CD4-positive, alpha-beta T cell treated with Interferon alpha-2 for 1 hour (primary cell): ENCODE data around the gene HDDC3.

ENCODE experiments used
- DNase-seq, 2 donors: peaks; one replicate each; pipeline ENCODE4 v3.0.0-alpha.2; 2020 to 2022

HDDC3 gene

DNA sequence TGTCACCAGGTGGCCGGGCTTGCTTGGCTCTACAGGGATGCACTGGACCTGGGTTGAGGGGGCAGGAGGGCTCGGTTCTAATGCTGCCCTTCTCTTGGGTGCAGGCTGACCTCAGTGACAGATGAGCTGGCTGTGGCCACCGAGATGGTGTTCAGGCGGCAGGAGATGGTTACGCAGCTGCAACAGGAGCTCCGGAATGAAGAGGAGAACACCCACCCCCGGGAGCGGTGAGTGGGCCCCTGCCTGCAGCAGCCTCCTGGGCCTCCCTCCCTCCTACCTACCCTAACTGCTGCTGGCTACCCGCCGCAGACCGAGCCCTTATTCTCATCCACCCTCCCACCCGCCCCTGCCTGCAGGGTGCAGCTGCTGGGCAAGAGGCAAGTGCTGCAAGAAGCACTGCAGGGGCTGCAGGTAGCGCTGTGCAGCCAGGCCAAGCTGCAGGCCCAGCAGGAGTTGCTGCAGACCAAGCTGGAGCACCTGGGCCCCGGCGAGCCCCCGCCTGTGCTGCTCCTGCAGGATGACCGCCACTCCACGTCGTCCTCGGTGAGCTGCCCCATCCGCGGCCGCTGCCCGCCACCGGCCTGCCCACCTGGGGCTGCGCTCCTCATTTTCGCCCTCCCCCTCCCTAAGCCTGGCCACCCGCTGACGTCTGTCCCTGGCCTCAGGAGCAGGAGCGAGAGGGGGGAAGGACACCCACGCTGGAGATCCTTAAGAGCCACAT lies 42.5 kb downstream of the HDDC3 start:
- DNase-seq: no peak

DNA sequence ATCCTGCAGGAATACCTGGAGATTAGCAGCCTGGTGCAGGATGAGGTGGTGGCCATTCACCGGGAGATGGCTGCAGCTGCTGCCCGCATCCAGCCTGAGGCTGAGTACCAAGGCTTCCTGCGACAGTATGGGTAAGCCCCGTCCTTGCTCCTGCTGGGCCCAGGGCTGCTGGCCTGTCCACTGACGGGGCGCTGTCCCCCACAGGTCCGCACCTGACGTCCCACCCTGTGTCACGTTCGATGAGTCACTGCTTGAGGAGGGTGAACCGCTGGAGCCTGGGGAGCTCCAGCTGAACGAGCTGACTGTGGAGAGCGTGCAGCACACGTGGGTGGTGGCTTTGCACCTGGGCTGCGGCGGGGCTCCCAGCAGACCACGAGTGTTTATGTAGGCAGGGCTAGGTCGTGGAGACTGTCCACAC lies 43.0 kb downstream of the HDDC3 start:
- DNase-seq: no peak

DNA sequence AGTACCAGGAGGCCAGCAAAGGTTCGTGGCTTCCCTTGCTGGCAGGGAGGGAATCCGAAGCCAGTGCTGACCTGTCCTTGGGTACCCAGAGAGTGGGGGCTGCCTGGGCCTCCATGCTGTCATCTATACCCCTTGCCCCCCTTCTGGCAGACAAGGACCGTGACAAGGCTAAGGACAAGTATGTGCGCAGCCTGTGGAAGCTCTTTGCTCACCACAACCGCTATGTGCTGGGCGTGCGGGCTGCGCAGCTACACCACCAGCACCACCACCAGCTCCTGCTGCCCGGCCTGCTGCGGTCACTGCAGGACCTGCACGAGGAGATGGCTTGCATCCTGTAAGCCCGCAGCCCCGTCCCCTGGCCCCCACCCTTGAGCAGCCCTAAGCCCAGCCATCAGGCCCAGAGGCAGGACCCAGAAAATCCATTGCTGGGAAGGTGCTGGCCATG lies 45.3 kb downstream of the HDDC3 start:
- no peak for DNase-seq

DNA sequence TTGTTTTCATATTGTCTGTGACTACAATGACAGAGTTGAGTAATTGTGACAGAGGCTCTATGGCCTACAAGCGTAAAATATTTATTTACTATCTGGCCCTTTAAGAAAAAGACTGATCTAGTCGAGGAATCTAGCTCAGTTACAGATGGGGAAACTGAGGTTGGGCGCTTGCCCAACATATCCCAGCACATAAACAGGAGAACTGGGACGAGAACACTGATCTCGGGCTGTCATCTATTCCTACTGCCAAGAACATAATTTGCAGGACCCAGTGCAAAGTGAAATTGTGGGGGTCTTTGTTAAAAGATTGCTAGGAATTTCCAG lies 46.1 kb downstream of the HDDC3 start:
- DNase-seq: no peak

DNA sequence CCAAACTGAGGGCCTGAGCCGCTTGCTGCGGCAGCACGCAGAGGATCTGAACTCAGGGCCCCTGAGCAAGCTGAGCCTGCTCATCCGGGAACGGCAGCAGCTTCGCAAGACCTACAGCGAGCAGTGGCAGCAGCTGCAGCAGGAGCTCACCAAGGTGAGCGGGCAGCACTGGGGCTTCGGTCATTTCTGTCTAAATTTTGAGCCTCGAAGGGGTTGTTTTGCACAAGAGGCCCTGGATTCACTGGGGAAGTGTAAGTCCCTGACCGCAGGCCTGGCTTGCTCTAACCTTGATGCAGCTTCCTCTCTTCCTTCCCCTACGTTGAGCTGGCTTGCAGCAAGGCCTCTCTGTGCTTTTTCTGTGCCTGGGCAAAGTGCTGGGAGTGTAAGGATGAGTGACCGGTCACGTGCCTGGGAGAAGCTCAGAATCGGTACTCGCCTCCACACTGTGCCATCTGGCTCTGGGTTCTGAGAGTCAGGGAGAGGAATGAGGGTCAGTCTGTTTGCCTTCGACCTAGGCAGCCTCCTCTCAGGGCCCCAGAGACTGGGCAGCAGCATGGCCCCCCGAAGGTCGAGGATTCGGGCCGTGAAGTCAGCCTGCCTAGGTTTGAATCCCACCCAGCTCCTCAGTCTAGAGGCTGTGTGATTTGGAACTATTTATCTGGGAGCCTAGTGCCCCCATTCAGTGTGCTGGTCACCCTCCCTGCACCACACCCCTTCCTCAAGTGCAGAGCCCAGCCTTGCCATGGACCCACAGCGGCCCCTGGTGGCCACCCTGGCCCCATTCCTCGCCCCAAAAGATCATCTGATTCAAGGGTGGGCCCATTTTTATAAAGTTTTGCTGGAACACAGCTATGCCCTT lies 46.7 kb downstream of the HDDC3 start:
- DNase-seq: peak; percentile 77 to 80

DNA sequence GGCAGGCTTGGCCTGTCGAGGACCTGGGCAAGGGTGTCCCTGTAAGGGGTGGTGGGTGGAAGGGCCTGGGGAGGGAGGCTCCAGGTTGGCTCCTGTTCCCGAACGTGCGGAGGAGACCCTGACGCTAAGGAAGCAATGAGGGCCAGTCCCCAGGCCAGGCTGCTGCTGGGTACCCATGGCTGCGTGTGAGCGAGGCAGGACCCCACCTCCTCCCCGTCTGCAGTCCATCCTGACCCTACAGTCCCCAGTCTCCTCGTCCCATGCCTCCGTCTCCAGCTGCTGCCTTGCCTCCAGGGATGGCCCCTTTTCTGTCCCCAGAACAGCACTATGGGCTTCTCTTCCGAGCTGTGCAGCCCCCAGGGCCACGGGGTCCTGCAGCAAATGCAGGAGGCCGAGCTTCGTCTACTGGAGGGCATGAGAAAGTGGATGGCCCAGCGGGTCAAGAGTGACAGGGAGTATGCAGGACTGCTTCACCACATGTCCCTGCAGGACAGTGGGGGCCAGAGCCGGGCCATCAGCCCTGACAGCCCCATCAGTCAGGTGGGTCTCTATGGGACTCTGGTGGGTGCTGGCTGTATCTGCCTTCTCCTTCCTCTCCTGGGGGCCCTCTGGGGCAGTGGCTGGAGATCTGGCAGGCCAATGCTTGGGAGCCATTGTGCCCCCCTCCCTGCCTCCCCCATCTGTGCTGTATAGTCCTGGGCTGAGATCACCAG lies 47.5 kb downstream of the HDDC3 start:
- no peak for DNase-seq

DNA sequence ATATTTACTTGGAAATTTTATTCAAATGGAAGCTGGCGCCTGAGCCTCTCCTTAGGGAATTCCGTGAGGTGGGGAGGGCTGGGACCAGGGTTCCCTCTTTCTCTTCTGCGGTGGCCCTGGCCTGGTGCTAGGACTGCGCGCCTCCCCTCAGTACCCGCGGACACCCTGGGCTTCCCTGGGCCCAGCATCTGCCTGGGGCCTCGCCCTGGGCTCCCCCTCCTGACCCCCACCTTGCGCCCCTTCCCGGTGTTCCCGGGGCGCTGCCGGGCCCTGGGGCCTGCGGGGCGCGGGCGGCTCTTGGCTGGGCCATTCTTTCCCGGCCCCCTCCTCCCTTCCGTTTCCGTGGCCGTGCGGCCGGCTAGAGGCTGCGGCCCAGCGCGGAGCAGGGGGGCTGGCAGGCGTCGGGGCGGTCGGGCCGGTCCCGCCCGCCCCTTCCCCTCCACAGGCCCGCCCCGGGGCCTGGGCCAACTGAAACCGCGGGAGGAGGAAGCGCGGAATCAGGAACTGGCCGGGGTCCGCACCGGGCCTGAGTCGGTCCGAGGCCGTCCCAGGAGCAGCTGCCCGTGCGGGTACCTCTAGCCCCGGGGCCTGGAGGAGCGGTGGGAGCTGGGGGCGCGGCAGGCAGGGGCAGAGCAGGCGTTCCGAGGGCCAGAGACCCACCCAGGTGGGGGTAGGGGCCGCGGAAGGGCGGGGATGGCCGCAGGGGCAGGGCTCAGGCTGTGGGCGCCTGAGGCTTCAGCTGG lies 48.2 kb downstream of the HDDC3 start, which contains the start of gene FES:
Gene FES (plus strand): TSS at position 529 of the 743 bp plus-strand sequence. CDS start 542 bp downstream, outside the sequence.
- DNase-seq: peak in 1 of 2 donors; percentile 51

DNA sequence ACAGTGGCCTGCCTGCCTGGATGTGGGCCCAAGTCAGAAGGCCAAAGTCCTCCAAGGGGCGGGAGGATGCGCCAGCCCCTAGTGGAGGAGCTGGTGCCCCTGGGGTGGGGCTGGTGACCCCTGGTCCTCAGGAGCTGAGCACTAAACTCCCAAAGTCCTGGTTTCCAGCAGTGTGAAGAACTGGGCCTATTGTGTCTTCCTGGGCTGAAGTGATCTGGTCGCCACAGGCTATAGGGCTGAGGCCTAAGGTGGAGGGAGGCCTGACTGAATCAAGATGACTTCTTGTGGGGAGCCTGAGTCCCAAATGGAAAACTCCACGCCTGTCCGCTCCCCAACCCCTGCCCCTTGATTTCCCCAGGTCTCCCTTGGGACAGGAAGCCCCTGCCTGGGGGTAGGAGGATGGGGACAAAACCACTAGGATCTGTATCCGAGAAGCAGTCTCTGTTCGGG lies 48.8 kb downstream of the HDDC3 start:
- DNase-seq: no peak

DNA sequence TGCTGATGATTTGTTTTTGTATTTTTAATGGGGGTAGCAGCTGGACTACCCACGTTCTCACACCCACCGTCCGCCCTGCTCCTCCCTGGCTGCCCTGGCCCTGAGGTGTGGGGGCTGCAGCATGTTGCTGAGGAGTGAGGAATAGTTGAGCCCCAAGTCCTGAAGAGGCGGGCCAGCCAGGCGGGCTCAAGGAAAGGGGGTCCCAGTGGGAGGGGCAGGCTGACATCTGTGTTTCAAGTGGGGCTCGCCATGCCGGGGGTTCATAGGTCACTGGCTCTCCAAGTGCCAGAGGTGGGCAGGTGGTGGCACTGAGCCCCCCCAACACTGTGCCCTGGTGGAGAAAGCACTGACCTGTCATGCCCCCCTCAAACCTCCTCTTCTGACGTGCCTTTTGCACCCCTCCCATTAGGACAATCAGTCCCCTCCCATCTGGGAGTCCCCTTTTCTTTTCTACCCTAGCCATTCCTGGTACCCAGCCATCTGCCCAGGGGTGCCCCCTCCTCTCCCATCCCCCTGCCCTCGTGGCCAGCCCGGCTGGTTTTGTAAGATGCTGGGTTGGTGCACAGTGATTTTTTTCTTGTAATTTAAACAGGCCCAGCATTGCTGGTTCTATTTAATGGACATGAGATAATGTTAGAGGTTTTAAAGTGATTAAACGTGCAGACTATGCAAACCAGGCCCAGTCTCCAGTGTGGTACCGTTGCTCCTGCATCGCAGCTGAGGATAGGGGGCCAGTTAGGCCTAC lies 49.4 kb downstream of the HDDC3 start:
- no peak for DNase-seq

DNA sequence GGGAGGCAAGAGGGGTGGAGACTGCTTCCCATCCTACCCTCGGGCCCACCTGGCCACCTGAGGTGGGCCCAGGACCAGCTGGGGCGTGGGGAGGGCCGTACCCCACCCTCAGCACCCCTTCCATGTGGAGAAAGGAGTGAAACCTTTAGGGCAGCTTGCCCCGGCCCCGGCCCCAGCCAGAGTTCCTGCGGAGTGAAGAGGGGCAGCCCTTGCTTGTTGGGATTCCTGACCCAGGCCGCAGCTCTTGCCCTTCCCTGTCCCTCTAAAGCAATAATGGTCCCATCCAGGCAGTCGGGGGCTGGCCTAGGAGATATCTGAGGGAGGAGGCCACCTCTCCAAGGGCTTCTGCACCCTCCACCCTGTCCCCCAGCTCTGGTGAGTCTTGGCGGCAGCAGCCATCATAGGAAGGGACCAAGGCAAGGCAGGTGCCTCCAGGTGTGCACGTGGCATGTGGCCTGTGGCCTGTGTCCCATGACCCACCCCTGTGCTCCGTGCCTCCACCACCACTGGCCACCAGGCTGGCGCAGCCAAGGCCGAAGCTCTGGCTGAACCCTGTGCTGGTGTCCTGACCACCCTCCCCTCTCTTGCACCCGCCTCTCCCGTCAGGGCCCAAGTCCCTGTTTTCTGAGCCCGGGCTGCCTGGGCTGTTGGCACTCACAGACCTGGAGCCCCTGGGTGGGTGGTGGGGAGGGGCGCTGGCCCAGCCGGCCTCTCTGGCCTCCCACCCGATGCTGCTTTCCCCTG lies 50.2 kb downstream of the HDDC3 start:
- no peak for DNase-seq

DNA sequence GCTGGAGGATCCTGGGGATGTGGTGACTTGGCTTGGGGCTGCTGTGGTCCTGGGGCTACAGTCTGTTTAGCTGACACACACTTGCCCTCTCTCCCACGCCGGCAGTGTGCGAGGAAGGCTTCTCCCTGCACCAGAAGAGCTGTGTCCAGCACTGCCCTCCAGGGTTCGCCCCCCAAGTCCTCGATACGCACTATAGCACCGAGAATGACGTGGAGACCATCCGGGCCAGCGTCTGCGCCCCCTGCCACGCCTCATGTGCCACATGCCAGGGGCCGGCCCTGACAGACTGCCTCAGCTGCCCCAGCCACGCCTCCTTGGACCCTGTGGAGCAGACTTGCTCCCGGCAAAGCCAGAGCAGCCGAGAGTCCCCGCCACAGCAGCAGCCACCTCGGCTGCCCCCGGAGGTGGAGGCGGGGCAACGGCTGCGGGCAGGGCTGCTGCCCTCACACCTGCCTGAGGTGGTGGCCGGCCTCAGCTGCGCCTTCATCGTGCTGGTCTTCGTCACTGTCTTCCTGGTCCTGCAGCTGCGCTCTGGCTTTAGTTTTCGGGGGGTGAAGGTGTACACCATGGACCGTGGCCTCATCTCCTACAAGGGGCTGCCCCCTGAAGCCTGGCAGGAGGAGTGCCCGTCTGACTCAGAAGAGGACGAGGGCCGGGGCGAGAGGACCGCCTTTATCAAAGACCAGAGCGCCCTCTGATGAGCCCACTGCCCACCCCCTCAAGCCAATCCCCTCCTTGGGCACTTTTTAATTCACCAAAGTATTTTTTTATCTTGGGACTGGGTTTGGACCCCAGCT lies 51.0 kb downstream of the HDDC3 start:
- no peak for DNase-seq

DNA sequence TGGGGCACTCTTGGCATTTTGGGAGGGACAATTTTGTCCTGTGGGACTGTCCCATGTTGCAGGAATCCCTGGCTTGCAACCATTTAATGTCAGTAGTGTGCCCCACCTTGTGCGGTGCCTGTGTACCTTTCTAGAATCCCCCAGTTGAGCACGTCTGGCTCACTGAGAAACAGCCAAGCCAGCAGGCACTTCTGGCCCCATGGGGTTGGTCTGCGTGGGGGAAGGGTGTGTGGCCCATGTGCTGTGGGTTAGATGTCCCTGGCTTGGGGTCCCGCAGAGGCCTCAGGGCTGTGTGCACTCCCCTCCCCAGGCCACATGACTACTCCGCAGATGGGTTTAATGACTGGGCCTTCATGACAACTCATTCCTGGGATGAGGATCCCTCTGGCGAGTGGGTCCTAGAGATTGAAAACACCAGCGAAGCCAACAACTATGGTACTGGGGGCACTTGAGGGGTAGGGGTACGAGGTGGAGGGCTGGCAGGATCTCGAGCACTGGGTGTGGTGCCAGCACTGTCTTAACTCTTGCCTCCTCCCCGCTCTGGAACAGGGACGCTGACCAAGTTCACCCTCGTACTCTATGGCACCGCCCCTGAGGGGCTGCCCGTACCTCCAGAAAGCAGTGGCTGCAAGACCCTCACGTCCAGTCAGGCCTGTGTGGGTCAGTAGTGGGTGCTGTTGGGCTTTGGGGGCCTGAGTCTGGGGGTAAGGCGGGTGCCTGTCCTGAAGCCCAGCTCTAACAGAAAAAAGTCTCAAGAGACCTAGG lies 51.8 kb downstream of the HDDC3 start:
- no peak for DNase-seq
